ENCODE results near the gene SCARB2. TPM values are rescaled to one million over a fixed set of nuclear protein-coding genes. Genes with fewer than 3 reads are reported as not detected.
A peak's percentile ranks its signal among the peaks of the same experiment; 100 is the strongest.

Gene SCARB2
- total RNA-seq, 1 donor from 2014 or later, result 166 TPM

GRCh38 chr4:76199664-76200211 is 13.9 kb downstream of the SCARB2 start:
- Histone ChIP-seq H3K27me3 (ENCODE audit: low read depth) (no peaks in the 10 kb centered on the region), H3K9me3 (no peaks in the 10 kb centered on the region), H3K27ac (peak overlapping the region; percentile 71), H3K4me1 (peaks cover 93% of the 10 kb centered on the region), H3K4me3 (no peak overlapping the region), H3K36me3 (peaks cover 9% of the 10 kb centered on the region)
- no peak for TF ChIP-seq CTCF (IDR thresholded peaks at IDR 0.05)
- intact Hi-C loops (cut with DNase I), result no loop called here
- DNase-seq (no peak), ATAC-seq (peak; percentile 9 to 22)

GRCh38 chr4:76198411-76199237 is 15.0 kb downstream of the SCARB2 start:
- H3K36me3 ChIP-seq, result peaks cover 20% of the 10 kb centered on the region
- no peaks in the 10 kb centered on the region for H3K9me3 ChIP-seq
- H3K4me1 ChIP-seq, result peaks cover 95% of the 10 kb centered on the region
- peak; percentile 75 to 80 for ATAC-seq
- peak overlapping the region; percentile 71 for H3K27ac ChIP-seq
- TF ChIP-seq CTCF (IDR thresholded peaks at IDR 0.05), result no peak
- H3K4me3 ChIP-seq, result no peak overlapping the region
- H3K27me3 ChIP-seq (ENCODE audit: low read depth), result no peaks in the 10 kb centered on the region
- peak; percentile 54 for DNase-seq
- intact Hi-C loops (cut with DNase I), result no loop called here

- Histone ChIP-seq H3K36me3 (peaks cover 26% of the 10 kb centered on the region), H3K4me1 (peaks cover 95% of the 10 kb centered on the region), H3K27ac (peak overlapping the region; percentile 71), H3K27me3 (ENCODE audit: low read depth) (no peaks in the 10 kb centered on the region), H3K9me3 (no peaks in the 10 kb centered on the region), H3K4me3 (no peak overlapping the region)
- DNase-seq (peak; percentile 59), ATAC-seq (peak; percentile 24 to 34)
- TF ChIP-seq CTCF (IDR thresholded peaks at IDR 0.05), result no peak
- intact Hi-C loops (cut with DNase I), result no loop called here
These were observed 15.6 kb downstream of the SCARB2 start for GRCh38 chr4:76197971-76198410.

GRCh38 chr4:76197031-76197743 is 16.4 kb downstream of the SCARB2 start:
- H3K4me3 ChIP-seq, result no peak overlapping the region

More at GRCh38 chr4:76197031-76197743, 16.4 kb downstream of the SCARB2 start:
- TF ChIP-seq CTCF (IDR thresholded peaks at IDR 0.05), result no peak
- Histone ChIP-seq H3K27me3 (ENCODE audit: low read depth) (no peaks in the 10 kb centered on the region), H3K36me3 (peaks cover 34% of the 10 kb centered on the region), H3K4me1 (peaks cover 92% of the 10 kb centered on the region), H3K27ac (peak overlapping the region; percentile 71), H3K9me3 (no peaks in the 10 kb centered on the region)
- DNase-seq (no peak), ATAC-seq (no peak)
- intact Hi-C loops (cut with DNase I), result no loop called here
